GM12892 (cell line): Measurements from ENCODE around the gene RPS27.

Experiments
- POLR2A ChIP-seq: IDR thresholded peaks from 2 replicates; pipeline ENCODE4 v1.6.1; 2011; ENCODE audit warnings: low read depth, low read length, control low read depth
- POLR2AphosphoS5 ChIP-seq: IDR thresholded peaks from 2 replicates; pipeline ENCODE4 v1.6.1; 2011; ENCODE audit warnings: low read depth, low read length, control low read depth

DNA sequence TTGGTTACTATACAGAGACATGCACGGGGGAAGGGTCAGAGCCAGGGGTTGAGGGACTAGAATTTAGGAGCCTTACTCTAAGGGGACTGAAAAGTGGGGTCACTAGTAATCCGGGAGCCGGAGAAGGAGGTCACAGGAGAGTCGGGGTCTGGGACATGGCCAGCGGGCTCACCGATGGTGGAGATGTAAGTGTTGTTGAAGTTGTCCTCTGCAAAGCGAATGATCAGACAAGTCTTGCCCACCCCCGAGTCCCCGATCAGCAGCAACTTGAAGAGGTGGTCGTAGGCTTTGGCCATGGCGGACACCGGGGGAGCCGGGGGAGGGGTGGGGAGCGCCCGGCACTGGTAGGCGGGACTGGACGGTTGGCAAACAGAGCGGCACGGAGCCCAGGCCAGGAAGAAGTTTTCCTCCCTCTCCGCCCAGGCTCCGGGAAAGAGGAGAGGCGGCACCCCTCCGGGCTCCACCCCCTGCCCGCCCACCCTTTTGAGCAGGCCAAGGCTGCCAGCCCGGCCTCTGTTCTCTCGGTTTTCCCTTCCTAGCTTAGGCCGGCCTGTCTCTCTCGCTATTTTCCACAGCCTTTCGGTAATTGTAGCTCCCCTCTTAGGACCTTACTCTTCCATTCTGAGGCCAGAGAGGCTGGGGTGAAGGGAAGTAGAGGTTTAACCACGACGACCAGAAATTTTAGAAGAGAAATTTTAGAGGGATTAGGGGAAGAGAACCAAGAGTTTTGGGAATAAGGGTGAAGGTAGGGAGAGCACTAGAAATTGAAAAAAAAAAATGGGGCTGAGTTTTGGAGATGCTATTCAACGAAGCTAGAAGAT is 4.4 kb upstream of the RPS27 start, which contains the start of gene RAB13:
- TF ChIP-seq POLR2A (no peak), POLR2AphosphoS5 (no peak)
